Astrocyte of the spinal cord (primary cell): ENCODE measurements around the gene GOLGA2.

Experiments
- DNase-seq: peaks from one replicate; pipeline ENCODE4 v3.0.0; 2011; ENCODE audit warnings: low read depth, low spot score
- H3K4me3 ChIP-seq: 2 replicates; pipeline ENCODE4 v1.5.1; 2011; ENCODE audit warnings: low read depth, mild to moderate bottlenecking, low read length, moderate library complexity
- CTCF ChIP-seq: IDR thresholded peaks from 2 replicates; pipeline ENCODE4 v1.5.1; 2012; ENCODE audit warnings: low read depth, mild to moderate bottlenecking, low read length, inconsistent platforms
- in situ Hi-C: cut with HindIII; loops from 2 replicates; pipeline ENCODE4 v1.10.0; 2017; ENCODE audit warnings: low sequenced_read_pairs

Gene GOLGA2

GRCh38 chr9:128253140-128253990 is 22.4 kb downstream of the GOLGA2 start:
- no peak for DNase-seq
- H3K4me3 ChIP-seq = no peak overlapping the region
- no peak for TF ChIP-seq CTCF
- in situ Hi-C loops = no loop called here

DNA sequence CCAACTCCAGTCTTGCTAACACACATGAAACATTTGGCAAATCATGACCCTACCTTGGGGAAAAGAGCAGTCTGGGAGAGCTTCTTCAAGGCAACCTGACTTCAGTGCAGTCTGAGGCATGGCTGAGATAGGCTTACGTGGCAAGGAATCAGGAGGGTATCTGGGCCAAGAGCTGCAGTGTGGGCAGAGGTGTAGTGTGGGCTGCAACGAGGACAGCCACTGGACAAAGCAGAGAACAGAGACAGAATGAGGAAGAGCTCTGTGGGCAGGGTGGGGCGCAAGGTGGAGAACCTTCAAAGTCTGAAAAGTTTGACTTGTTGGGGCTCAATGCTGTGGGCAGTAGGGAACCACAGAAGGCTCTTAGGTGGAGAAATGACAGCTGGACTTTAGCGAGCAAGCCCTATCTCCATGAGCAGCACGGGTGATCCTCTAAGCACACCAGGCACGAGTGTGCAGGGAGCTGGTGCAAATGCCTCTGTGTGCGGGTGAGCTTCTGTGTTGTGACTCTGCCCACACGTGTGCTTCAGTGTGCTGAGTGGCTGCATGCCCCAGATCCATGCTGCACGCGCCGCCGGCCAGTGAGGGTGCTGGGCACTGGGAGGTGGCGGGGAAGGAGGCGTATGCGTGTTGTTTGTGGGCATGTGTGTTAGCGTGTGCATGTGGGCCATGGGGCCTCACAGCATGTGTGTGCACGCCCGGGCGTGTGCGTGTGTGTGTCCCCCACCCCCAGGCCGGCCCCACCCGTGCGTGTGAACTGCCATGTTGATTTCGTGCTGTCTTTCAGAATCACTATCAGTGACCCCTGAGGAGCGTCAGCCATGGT is 23.3 kb downstream of the GOLGA2 start:
- TF ChIP-seq CTCF = no peak
- in situ Hi-C loops = no loop called here
- no peak for DNase-seq
- no peak overlapping the region for H3K4me3 ChIP-seq

- in situ Hi-C loops = no loop called here
- no peak for DNase-seq
These were observed 24.1 kb downstream of the GOLGA2 start for GRCh38 chr9:128251732-128252100.

DNA sequence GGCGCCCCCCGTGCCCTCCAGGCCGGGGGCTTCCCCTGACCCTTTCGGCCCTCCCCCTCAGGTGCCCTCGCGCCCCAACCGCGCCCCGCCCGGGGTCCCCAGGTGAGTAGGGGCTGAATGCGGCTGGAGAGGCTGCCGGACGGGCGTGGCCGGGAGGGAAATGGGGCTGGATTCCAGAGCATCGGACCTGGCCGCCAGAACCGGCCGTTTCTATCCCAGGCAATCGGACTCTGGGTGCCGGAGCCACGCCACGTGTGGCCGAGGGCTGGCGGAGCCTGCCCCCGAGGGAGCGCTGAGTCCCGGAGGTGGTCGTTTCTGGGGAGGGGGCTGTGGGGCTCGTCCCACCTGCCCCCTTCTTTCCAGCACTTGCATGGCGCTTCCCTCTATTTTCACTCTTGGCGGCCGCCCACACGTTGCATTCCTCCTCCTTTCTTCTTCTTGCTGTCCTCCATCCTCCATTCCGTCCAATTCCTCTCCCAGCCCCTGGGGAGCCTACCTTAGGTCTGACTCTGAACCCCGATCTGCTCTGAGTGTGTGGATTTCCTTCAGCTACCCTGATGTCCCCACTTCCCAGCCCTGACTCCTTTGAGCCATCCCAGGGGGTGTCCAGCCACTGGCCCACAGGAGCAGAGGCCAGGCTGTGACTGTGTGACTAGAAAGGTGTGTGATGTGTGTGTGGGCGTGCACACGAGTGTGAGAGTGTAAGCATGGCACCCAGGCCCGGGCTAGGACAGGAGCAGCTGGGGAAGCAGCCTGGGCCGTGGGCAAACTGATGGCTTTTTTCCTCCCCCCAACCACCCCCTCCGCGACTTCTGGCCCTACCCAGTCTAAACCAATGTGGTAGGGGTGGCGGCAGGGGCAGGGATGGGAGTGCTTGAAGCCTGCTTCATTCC is 24.7 kb downstream of the GOLGA2 start:
- TF ChIP-seq CTCF = no peak
- peak overlapping the region; percentile 34 for H3K4me3 ChIP-seq
- in situ Hi-C loops = no loop called here
- DNase-seq = no peak

More at GRCh38 chr9:128251732-128252100, 24.1 kb downstream of the GOLGA2 start:
- H3K4me3 ChIP-seq = no peak overlapping the region
- TF ChIP-seq CTCF = no peak

DNA sequence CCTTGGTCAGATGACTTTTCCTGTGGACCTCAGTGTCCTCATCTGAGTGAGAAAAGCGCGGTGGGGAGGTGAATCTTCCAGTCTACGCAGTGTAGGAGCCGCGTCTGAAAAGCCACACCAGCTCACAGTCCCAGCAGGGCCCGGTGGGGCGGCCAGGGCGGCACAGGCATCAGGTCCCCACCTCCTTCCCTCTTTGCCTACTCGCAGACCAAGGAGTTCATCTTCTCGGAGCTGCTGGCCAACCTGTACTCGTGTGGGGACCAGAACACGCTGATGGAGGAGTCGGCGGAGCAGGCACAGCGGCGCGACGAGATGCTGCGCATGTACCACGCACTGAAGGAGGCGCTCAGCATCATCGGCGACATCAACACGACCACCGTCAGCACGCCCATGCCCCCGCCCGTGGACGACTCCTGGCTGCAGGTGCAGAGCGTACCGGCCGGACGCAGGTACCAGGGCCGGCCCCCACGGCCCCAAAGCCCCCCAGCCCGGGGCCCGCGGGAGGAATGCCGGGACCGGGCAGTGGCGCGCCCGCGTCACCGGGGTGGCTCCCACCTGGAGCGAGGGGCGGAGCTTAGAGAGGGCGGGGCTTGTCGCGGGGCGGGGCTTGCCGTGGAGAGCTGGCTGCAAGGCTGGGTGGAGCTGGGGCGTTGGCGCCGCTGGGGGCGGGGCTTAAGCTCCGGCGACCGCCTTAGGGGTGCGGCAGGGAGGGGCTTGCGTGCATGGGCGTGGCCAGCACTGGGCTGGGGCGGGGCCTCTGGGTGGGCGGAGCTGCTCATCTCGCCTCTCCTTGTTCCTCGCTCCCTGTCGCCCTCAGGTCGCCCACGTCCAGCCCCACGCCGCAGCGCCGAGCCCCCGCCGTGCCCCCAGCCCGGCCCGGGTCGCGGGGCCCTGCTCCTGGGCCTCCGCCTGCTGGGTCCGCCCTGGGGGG is 25.6 kb downstream of the GOLGA2 start:
- in situ Hi-C loops = no loop called here
- no peak for TF ChIP-seq CTCF
- peak; percentile 82 for DNase-seq
- H3K4me3 ChIP-seq = peak overlapping the region; percentile 34
